GM18861 (cell line): ENCODE results near the gene CATSPERD.

Experiments used
- ATAC-seq: cut with Tn5 transposase; IDR thresholded peaks from one replicate; pipeline ENCODE4 v1.9.1; 2021; ENCODE audit not compliant: unreplicated experiment

CATSPERD gene

DNA sequence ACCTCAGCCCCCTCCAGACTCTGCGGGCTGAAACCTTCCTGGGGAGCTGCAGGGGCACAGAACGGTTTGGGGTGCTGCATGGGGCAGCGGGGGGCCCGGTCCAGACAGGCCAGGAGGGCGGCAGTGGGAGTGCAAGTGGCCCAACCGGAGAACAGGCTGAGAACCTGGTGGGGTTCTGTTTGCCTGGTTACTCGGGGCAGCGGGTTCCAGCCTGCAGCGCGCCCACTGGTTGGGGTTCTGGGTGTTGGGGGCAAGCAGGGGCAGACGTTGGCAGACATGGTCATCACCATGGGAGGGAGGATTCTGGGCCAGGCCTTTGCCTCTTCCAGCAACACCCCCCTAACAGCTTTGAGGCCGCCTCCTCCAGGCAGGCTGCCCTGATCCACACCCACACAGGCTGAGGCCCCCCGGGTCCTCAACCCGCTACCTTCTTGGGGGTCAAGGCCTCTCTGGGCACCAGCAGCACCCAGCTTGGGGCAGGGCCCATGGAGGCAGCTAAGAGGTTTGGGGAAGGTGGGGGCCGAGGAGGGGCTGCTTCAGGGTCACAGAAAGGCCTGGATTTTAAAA is 64.2 kb downstream of the CATSPERD start, which contains the start of gene PRR22:
Gene PRR22, minus strand, starts transcription at position 166 of the 567 bp plus-strand sequence. Its CDS starts 86 bp downstream, at position 80.
- ATAC-seq = no peak

DNA sequence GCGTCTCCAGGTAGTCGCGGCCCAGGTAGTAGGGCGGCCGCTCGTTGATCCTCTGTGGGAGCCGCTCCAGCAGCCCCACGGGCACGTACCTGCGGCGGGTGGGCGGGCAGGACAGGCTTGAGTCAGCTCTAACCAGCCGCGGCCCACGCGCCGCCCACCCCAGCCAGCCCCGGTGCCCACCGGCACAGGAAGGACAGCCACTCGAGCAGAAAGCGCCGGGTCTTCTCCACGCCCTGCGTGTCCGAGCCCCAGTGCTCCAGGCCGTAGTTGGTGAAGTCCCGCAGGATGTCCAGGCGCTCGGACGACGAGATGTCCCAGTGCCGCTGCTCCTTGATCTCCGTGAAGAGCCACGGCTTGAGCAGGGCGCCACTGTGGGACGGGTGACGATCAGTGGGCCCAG is 65.0 kb downstream of the CATSPERD start:
- ATAC-seq = no peak

DNA sequence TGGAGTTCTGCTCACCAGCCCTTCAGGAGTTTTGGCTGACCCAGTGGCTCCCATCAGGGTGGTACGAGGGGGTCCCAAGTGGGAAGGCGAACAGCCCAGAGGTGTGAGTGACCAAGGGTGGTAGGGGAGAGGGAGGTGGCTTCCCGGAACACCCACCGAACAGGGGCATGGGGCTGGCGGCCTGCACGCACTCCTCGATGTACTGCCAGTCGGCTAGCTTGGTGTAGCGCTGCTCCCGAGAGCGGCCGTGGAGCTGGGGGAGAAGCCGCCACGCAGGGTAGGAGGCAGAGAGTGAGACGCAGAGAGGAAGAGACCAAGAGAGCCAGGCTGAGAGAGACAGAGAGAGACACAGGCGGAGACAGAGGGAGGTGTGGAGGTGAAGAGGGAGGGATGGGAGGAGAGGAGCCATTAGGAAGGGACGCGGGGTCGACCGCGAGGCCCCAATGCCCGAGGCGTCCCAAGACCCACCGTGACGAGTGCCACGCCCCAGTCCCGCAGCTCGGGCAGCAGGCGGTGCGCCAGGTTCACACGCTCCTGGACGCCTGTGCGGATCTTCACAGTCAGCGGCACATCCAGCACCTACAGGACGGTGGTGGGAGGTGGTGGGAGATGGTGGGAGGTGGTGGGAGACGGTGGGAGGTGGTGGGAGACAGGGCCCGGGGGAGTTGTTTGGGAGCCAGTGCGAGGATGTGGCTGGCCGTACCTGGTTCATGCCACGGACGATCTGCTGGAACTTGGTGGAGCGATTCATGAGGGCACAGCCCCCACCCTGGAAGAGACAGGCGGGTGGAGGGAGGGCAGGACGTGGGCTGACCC is 66.4 kb downstream of the CATSPERD start:
- no peak for ATAC-seq

DNA sequence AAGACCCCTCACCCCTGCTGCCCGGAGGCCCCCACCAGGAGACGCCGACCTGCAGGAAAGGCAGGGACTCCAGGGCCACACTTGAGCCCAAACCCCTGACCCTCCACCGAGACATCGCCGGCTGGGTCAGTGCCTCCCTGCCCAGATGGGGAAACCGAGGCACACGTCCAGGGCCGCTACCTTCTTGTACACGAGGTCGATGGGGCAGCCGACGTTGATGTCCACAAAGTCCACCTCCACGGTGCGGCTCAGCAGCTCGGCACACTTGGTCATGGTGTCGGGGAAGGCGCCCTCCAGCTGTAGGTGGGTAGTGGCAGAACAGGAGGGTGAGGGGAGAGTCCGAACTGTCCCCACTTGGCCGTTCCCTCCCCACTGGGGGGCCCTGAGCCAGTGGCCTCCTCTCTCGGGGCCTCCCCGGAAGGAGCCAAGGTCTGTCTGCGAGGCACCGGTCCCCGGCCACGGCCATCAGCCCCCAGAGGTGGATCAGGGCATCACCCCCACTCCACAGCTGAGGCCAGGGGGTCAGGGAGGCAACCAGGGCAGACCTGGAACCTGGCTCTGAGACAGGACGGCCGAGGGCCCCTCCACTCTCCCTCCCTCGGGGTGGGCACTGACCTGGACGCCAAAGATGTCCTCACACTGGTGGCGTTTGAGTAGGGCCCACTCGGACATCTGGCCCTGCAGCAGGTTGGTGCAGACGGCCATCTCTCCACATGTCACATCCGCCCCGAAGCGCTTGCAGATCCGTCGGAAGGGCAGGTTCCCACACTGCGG is 67.2 kb downstream of the CATSPERD start:
- no peak for ATAC-seq

DNA sequence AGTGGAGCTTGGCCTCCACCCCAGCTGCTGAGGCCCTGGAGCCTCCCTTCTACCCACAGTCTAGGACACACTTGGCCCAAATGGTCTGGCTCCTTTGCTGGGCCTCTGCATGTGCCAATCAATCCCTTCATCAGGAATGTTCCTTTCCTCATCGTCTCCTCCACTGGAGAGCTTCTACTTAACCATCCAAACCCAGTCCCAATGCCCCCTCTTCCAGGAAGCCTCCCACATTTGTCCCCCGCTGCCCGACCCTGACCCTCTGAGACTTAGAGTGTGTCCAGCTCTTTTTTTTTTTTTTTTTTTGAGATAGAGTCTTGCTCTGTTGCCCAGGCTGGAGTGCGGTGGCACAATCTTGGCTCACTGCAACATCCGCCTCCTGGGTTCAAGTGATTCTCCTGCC is 68.0 kb downstream of the CATSPERD start:
- no peak for ATAC-seq

DNA sequence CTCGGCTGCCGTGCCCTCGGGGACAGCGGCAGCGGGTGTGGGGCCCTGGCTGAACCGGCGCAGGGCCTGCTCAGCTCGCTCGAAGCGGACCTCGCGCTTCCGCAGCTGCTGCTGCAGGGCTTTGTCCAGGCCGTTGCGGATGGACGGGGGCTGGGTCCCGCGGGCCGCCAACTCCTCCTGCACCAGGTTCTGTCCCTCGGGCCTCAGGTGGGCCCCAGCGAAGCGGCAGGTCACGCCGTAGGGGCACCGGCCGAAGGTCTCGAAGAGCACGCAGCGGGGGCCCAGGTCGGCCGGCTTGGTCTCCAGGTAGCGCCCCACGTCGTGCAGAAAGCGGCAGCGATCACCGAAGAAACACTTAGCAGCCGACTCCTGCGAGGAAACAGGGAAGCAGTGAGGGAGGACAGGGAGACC is 68.9 kb downstream of the CATSPERD start:
- ATAC-seq = no peak

DNA sequence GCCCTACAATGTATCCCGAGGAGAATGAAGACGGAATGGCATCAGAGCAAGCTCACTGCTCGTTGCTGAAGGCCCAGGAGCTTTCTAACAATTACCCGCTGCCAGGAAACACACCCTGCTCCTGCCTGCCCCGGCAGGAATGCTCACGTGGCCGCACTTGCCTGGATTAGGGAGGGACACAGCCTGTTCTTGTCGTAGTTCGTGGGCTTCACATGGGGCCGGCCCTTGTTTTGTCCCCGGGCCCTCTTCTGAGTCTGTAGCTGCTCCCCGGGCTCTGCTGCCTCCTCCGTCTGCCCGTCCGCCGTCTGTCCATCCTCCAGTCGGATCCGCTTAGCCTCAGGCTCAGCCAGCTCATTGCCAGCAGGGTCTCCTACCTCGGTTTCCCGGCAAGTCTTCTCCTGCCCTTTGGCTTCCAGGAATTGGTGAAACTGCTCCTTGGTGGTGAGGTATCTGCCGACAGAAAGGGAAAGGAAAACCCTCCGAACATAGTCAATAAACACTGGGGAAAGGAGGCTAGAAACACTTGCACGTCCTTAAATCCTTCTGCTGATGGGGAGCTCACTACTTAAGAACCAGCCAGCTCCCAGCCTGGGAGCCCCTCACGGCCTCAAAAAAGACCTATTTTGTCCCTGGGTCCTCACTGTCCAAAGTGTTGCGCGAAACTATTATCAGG is 69.6 kb downstream of the CATSPERD start:
- ATAC-seq = no peak

DNA sequence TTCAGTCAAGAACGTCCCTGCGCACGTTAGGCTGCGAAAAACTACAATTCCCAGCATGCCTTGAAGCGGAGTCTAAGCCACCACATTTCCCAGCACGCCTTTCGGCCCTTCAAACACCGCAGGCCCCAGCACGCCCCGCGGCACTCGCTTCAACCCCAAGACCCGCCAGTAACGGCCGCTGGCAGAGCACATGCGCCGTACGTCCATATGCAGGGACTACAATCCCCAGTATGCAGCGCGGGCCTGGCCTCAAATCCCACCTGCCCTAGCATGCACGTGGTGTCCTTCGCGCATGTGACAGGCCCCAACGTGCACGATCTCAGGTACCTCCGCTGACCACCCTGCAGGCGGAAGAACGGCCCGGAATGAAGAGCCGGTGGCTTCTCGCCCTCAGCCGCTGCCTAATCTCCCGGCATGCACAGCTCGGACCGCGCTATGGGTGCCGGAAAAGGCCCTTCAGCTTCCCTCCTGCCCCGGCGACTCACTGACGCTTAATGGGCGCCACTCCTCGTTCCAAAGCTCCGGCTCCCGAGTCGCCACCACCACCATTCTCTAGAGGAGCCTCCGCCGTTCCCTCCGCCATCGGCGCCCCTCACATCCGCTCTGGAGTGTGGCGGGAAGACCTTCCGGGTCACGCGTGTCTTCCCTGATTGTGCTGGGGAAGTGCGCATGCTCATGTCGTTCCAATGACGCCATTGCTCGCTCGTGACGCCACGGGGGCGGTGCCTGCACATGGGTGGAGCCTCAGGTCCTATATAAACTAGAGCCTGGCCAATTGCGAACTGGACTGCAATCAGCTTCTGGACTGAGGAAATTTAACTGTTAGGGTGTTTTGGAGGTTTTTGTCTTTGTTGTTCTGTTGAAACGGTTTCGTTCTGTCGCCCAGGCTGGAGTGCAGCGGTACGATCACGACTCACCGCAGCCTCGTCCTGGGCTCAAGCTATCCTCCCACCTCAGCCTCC is 70.4 kb downstream of the CATSPERD start, which contains the start of gene DUS3L:
Gene DUS3L, minus strand, starts transcription at position 605 of the 962 bp plus-strand sequence. Its CDS starts 22 bp downstream, at position 583.
- ATAC-seq = peak; percentile 87

DNA sequence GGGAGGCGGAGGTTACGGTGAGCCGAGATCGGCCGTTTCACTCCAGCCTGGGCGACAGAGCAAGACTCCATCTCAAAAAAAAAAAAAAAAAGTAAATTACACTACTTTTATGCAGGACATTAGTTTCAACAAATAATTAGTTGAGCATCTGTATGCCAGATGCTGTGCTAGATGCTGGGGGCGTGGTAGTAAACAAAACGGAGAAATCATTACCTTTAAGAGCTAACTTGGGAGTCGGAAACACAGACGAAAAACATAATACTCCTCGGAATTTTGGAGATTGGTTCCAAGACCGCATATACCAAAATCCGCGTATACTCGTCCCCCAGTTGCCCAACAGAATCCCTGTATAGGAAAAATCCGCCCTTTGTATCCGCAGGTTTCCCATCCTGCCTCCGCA is 71.8 kb downstream of the CATSPERD start:
- no peak for ATAC-seq

DNA sequence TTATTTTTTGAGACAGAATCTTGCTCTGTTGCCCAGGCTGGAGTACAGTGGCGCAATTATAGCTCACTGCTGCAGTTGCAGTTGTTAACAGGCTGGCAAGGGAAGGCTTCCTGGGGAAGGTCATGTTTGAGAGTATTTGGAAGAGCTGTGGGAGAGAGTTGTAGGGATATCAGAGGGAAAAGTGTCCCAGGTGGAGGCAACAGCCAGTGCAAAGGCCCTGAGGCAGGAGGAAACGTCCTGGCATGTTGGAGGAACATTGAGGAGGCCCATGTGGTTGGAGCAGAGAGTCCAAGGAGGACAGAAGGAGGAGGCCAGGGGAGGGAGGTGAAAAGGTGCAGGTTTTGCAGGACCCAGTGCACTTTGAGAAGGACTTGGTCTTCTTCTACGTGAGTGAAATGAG is 72.8 kb downstream of the CATSPERD start:
- no peak for ATAC-seq

DNA sequence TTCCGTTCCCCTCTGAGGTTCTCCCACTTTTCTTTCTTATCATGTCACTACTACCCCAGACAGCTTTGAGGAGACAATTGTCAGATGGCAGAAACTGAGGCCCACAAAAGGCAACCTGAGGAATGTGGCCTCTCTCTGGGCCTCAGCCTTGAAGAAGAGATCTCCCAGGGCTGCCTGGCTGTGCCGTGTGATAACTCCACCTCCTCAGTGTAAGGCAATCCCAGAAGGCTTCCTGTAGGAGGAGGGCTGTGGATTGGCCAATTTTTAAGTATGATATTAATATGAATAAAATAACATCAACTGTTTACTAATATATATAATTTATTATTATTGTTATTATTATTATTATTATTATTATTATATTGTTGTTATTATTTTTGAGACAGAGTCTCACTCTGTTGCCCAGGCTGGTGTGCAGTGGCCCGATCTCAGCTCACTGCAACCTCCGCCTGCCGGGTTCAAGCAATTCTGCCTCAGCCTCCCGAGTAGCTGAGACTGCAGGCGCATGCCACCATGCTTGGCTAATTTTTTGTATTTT is 75.0 kb downstream of the CATSPERD start:
- no peak for ATAC-seq

DNA sequence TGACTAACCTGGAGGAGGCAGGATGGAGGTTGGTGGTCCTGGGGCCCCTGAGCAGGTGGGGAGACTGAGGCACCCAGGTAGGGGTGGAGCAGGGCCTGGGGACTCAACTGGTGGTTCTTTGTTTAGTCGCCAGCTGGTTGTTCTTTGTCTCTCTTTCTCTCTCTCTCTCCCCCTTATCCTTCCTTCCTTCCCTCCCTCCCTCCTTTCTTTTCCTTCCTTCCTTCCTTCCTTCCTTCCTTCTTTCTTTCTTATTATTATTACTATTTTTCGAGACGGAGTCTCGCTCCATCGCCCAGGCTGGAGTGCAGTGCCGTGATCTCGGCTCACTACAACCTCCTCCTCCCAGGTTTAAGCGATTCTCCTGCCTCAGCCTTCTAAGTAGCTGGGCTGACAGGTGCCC is 77.8 kb downstream of the CATSPERD start:
- ATAC-seq = no peak

DNA sequence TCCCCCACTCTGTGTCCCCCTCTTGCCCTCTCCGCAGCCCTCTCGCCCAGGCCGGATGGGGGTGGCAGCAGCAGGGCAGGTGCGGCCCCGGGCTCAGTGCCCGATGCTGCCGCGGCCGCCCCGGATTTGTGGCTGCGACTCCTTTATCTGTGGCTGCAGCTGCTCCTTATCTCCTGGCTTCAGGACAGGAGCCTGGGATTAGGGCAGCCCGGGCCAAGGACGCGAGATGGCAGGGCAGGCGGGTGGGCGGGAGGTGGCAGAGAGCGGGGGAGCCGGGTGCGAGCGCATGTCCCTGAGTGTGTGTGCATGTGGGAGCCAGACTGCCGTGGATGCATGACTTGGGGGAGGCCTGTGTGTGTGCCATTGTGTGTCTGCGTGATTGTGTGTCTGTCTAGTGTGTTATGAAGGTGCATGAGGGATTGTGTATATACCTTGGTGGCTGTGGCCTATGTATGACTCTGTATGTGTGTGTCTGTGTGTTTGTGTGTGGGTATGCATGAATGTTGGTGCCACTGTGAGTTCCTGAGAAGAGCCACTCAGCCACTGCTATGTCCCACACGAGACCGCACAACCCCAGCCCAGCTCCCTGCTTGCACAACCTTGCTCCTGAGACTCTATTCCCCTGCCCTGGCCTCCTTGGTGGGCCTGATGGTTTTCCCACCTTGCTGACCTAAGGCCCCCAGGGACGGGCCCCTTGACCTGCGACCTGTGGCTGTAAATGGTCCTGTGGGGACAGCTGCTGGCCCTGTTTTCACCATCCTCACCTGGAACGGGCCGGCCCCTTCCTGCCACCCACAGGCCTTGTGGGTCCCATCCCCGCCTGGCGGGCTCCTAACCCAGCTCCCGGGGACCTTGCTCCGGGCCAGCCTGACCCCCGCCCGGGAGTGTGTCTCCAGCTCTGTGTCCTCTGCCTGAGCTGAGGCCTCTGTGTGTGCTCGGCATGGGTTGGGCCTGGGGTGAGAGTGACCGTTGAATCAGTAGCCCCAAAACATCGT is 79.1 kb downstream of the CATSPERD start:
- ATAC-seq = no peak

DNA sequence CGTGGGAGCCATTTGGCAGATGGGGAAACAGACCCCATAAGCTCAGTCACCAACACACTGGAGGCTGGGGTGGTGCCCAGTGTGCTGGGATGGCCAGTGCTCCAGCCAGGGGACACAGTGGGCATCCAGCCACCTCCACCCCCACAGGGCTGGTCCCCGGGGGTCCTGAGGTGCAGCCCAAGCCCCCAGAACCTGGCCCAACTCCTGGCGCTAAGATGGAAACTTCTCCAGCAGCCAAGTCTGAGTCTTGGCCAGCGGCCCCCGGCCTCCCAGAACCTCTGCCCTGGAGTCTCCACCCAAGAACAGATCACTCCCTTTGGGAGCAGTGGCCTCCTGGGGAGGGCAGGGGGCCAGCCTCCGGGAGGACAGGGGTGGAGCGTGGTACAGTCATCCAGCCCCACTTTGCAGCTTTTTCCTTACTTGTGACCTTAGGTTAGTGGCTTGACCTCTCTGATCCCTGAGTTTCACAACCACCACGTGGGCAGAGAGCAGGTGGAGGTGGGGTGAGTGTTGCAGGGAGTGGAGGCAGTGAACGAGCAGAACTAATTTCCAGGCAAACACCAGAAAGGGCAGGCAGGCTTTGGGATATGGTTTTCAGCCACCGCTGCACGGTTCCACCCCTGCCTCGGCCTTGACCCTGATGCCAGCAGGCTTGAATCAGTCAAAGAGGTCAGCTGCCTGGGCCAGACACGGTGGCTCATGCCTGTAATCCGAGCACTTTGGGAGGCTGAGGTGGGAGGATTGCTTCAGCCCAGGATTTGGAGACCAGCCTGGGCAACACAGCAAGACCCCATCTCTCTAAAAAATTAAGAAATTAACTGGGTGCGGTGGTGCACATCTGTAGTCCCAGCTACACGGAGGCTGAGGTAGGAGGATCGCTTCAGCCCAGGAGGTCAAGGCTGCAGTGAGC is 80.2 kb downstream of the CATSPERD start:
- ATAC-seq = no peak

DNA sequence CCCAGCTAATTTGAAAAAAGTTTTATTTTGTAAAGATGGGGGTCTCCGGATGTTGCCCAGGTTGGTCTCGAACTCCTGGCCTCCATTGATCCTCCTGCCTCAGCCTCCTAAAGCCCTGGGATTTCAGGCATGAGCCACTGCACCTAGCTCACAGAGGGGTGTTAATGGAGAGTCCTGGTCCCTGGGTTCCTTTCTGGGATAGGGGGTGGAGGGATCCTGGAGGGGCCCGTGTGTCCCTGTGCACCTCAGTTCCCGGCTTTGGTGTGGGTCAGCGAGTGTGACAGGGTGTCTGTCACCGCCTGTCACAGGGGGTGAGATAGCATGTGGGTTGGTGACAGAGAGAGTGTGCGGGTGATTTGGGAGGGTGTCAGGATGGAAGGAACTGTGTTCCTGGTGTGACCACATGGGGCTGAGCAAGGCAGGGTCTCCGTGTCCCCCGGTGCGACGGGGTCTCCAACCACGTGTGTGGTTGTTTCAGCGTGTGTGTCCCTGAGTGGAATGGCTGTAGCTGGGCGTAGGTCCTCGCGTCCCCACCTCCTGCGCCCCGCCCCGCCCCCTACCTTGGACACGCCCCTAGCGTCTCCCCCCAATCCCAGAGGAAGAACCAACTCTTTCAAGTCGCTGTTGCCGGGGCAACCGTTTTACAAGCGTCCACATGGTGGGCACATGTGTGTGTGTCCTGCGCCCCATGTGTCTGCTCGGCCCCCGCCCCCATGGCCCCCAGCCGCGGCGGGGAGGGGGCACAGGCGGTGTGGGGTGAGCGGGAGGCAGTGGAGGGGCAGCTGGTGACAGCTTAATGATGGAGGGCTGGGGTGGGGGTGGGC is 81.6 kb downstream of the CATSPERD start:
- ATAC-seq = no peak

DNA sequence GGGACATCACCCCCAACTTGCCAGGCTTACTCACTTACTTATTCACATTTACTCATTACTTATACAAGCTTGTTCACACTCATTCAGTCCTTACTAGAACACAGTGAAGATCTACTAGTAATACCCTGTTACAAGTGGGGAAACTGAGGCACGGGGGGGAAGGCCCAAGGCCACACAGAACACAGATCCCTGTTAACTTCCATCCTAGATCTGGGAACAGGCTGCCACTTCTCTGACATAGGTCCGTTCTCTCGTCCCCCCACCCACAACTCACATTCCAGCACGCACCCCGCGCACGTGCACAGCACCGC is 83.0 kb downstream of the CATSPERD start:
- ATAC-seq = no peak
